GM10266 (cell line): Measurements from ENCODE around the gene TGFBR1.

ENCODE experiments used
- DNase-seq: peaks from one replicate; pipeline ENCODE4 v3.0.0; 2012; ENCODE audit errors: extremely low spot score
- CTCF ChIP-seq: IDR thresholded peaks from 2 replicates; pipeline ENCODE4 v1.5.1; 2012; ENCODE audit warnings: mild to moderate bottlenecking, low read depth; ENCODE audit not compliant: control insufficient read depth, insufficient read depth; ENCODE audit errors: missing control alignments

TGFBR1 gene

GRCh38 chr9:99127356-99128132 is 22.6 kb downstream of the TGFBR1 start:
- no peak for TF ChIP-seq CTCF
- no peak for DNase-seq

DNA sequence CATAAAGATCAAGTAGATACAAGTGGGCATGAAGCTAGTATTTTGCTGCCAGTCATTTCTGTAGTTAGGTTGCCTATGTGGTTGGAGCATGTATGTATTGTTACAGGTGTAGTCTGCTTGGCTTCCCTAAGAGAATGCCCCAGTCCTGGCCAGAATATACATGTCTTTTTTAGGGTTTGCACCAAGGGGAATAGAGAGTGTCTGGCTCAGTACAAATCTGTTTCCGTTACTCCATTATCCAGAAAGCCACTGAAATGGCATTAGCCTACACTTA is 23.2 kb downstream of the TGFBR1 start:
- TF ChIP-seq CTCF = no peak
- DNase-seq = no peak

- DNase-seq = no peak
- TF ChIP-seq CTCF = no peak
These were observed 24.2 kb downstream of the TGFBR1 start for GRCh38 chr9:99129091-99129490.

DNA sequence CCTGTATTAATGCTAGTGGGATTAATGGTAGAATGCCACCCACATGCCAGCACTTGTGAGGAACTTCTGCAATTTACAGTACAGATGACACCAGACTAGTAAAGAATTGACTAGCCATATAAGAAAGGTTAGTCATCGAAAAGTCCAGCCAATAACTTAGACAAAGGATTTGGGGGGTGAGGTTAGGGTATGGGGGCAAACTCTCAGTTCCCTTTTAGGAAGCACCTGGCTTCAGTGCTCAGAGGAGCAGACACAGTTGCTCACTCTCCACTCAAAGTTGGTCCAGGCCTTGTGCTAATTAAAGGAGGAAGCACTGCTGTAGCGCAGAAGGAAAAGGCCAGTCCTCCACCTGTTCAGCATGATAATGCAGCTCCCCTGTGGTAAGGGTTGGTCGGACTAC is 25.2 kb downstream of the TGFBR1 start:
- TF ChIP-seq CTCF = no peak
- peak; percentile 32 for DNase-seq

DNA sequence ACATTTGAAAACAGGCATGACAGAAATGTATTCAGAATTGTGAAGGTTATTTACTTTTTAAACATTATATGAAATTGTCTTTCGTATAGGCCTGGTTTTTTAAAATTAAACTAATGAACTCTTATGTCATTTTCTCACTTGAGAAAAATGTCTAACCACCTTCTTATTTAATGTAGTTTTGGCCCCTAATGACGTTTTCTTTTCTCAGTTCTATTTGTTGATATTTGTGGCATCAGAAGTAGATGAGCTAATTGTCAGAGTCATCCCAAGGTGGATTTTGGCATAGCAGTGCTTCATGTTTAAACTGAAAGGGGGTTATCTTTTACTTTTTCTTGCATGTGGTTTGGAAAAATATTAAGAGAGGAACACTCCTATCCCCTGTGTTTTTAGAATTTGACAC is 28.2 kb downstream of the TGFBR1 start:
- no peak for TF ChIP-seq CTCF
- no peak for DNase-seq

DNA sequence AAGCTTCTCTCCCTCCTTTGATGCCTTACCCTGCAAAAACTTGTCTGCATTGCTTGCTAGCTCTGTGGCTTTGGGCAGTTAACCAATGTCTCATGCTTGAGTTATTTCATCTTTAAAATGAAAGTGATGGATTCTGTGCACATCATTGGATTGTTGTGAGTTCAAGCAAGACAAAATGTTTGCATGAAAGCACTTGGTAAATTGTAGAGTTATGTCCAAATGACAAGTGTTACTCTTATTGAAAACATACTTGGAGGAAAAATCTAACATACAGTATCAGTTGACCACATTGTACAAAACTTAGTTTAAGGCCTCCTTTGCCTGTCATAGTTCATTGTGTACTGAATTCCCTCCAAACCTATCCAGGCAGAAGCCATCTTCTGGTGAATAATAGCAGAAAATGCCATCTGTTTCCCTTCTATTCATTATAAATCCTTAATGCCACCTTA is 30.0 kb downstream of the TGFBR1 start:
- no peak for TF ChIP-seq CTCF
- no peak for DNase-seq

DNA sequence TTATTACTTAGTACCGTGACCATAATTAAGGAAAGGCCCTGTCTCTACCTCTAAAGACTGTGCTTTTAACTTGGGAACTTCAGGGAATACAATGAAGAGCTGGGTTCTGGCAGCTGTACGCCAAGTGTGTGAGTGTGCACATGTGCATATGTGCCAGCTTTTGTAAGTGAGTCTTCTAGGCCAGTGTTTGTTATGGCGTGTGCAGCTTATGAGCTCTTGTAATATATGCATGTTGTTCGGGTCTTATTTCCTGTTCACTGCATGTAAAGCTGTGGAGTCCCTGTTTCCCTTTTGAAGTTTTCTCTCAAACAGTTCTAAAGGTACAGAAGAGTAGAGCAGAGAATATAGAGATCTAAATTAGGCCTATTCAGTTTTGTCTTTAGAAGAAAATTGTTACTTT is 30.5 kb downstream of the TGFBR1 start:
- DNase-seq = peak; percentile 22
- no peak for TF ChIP-seq CTCF
